GM21723 (cell line): ENCODE measurements around the gene ZSWIM6.

Source experiments
- ATAC-seq: cut with Tn5 transposase; IDR thresholded peaks from one replicate; pipeline ENCODE4 v1.9.1; 2021; ENCODE audit warnings: mild to moderate bottlenecking, moderate library complexity; ENCODE audit not compliant: unreplicated experiment

ZSWIM6 gene

GRCh38 chr5:61468483-61468865 is 136.4 kb downstream of the ZSWIM6 start:
- ATAC-seq = no peak

- no peak for ATAC-seq
Observed at GRCh38 chr5:61471352-61471751, 139.3 kb downstream of the ZSWIM6 start.

DNA sequence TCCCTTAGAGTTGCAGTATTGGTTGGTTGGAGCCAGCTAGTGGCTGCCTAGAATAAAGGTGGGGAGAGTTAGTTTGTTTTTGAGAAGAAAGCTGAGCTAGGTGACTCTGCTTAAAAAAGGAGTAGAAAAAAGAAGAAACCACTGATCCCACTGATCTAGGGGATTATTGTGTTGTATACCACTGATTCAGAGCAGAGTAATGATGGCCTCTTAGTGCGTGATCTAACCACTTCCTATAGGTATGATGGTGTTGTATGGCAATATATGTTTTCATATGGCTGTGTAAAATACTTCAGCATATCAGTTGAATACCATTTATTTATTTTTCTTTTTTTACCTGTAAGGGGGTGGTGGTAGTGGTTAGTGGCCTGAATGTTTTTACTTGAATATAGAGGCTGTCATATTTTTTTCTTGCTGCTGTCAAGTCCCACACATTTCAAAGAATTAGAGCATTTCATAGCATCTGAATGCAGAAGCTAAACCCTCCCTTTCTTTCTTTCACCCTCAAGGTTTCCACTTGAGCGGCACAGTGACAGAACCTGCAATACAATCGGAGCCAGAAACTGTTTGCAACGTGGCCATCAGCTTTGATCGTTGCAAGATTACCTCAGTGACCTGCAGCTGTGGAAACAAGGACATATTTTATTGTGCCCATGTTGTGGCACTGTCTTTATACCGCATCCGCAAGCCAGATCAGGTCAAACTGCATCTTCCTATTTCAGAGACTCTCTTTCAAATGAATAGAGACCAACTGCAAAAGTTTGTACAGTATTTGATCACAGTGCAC is 140.3 kb downstream of the ZSWIM6 start:
- no peak for ATAC-seq

DNA sequence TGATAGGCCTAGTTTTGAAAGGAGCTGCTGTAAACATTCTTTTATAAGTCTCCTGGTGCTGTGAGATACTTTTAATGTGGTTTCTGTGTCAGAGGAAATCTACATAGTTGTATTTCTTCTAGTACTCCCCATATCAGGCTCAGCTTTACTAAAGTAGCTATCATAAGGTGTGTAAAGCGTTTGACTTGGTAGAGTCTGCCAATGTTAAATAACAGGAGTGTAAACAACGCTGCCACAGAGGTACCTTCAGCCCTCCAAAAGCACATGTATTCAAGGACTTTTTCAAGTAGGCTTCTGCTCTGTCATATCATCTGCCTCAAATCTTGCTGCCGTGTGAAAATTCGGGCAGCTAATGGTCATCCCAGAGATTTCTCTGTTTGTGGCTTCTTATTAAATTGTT is 142.7 kb downstream of the ZSWIM6 start:
- ATAC-seq = no peak

DNA sequence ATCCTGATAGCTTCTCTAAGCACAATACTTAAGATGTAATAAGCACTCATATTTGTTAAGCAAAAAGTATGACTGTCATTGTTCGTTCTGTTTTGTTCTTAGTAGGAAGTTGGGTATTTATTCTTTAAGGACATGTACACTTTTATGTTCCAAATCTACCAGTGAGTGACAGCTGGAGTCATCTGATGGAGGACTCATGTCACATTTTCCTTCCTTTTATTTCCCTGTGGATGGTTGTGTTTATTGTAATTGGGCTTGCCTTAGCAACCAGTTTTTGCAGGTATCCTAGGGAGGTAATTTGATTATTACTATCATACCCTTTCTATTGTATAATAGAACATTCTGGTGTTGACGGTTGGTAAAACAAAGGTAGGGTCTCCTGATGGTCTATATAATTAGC is 145.7 kb downstream of the ZSWIM6 start:
- ATAC-seq = no peak

DNA sequence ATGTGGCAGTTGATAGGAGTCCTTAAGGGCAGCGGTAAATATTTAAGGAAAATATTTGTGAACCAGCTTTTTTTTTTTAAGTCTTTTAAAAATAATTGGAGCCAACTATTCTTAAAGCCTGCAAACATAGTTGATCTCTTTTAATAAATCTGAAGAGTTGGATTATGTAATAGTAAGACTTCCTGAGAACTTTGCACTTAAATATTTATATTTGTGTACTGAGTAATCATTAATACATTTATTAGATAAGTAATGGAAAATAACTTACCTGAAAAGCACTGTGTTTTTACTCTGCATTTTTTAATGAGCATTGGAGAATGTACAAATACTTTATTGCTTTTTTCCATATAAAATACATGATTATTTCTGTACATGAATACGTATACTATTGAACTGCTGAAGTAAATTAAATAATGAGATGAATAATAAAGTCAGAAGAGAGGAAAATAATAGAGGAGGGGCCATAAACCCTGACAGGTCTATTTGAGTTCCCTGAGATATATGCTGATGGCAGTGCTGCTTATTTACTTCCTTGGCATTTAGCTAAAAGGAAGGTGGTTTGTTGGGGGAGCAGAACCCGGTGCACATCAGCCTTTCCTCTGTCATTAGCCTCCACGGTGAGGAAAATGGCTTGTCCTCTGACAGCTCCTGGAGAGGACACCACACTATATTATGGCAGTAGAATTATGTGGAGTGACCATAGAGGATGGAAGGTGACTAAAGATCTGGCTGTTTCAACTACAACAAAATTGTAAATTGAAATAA is 148.0 kb downstream of the ZSWIM6 start:
- ATAC-seq = no peak

- ATAC-seq = no peak
Observed at GRCh38 chr5:61482980-61483379, 150.9 kb downstream of the ZSWIM6 start.

GRCh38 chr5:61486476-61486875 is 154.4 kb downstream of the ZSWIM6 start:
- ATAC-seq = no peak

- ATAC-seq = no peak
Observed at GRCh38 chr5:61489574-61489973, 157.5 kb downstream of the ZSWIM6 start.

- no peak for ATAC-seq
Observed at GRCh38 chr5:61491861-61492260, 159.8 kb downstream of the ZSWIM6 start.

- ATAC-seq = no peak
Observed at GRCh38 chr5:61493973-61494372, 161.9 kb downstream of the ZSWIM6 start.

DNA sequence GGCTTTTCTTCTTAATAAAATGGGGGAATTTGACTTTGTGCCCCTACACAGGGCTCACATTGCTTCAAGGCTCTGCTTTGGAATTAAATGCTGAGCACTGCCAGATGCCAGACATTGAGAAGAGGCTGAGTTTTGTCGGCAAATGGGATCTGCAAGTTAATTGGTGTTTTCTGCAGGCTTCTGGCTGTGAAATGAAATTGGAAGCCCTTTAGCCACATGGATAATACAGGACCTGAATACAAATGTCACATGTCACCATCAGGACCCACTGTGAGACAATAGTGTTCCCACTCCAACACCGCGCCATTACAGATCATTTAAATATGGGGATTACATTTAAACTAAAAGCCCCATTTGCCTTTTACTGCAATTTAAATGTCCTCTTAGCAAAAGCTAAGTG is 164.4 kb downstream of the ZSWIM6 start:
- no peak for ATAC-seq

DNA sequence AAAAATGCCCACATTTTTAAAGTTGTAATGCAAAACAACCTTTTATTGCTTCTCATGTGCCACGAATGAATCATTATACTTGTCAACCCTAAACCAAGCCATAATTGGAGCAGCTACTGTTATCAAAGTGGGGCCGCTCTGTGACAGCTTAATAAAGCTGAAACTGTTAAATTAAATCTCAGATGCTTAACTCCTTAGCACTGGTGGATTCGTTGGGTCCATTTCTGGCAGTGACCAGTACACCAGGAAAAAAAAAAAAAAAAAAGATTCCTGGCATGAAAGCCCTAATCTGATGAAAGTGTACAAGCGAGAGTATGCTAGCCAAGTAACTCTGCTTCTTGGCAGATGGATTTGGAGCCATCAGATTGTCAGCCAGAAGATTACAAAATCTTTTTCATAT is 164.8 kb downstream of the ZSWIM6 start:
- ATAC-seq = no peak

GRCh38 chr5:61498121-61498520 is 166.1 kb downstream of the ZSWIM6 start:
- ATAC-seq = no peak

DNA sequence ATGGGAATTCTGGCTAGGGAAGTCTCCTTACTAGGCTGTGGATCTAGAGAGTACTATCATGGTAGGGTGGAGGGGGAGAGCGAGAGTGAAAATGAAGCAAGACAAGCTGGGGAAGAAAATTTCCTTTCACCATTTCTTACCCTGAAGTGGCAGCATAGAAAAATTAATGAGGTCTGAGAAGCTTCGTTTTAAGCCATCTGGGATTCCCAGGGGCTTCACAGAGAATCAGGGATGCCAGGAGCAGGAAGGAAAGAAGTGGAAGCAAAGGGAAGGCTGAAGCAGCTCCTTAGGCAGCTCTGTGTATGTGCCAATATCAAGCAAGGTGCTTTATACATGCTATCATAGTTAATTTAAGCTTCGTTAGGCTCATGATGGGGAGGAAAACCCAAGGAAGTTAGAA is 169.9 kb downstream of the ZSWIM6 start:
- ATAC-seq = no peak

- no peak for ATAC-seq
Observed at GRCh38 chr5:61504143-61504770, 172.2 kb downstream of the ZSWIM6 start.

DNA sequence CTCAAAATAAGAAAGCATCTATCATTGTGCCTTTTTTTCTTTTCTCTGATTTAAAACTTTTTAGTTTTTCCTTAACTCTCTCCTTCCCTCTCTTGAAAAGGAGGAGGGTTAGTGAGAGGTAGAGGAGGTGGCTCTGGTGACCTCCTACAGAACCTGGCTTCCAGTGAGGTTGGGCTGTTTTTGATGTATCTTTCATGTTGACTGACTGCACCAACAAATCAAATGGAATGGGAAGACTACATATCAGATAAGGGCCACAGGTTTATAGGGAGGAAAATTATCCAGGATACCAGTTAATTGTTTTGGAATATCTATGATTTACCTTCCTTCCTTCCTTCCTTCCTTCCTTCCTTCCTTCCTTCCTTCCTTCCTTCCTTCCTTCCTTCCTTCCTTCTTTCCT is 173.2 kb downstream of the ZSWIM6 start:
- no peak for ATAC-seq

- no peak for ATAC-seq
Observed at GRCh38 chr5:61507232-61507631, 175.2 kb downstream of the ZSWIM6 start.

DNA sequence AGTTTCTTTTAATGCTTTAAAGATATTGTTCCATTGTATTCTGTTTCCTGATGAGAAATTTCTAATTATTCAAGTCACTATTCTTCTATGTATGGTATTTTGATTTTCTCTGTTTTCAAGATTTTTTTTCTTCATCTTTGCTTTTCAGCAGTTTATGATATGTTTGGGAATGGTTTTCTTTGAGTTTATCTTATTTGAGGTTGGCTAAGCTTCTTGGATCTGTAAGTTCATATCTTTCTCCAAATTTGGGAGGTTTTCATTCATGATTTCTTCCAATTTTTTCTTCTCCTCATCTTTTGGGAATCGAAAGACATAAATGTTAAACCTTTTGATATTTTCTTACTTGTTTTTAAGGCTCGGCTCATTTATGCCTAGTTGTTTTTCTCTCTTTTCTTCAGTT is 184.9 kb downstream of the ZSWIM6 start:
- no peak for ATAC-seq

DNA sequence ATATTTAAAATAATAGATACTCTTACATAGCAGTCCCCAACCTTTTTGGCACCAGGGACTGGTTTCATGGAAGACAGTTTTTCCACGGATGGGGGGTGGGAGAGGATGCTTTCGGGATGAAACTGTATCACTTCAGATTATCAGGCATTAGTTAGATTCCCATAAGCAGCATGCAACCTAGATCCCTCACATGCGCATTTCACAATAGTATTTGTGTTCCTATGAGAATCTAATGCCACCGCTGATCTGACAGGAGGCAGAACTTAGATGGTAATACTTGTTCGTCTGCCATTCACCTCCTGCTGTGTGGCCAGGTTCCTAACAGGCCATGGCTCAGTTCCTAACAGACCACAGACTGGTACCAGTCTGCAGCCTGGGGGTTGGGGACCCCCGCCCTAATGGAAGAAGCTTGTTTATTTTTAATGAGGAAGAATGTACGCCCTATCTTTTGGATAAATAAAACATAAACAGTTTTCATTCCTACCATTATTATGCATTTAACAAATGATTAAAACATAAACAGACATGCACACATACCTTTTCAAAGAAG is 187.7 kb downstream of the ZSWIM6 start:
- no peak for ATAC-seq

- no peak for ATAC-seq
Observed at GRCh38 chr5:61523073-61523472, 191.0 kb downstream of the ZSWIM6 start.

GRCh38 chr5:61523997-61524396 is 191.9 kb downstream of the ZSWIM6 start:
- no peak for ATAC-seq
